Osteoblast (primary cell): ENCODE measurements around the gene IL22RA2. TPM values are rescaled to one million over a fixed set of nuclear protein-coding genes. Genes with fewer than 3 reads are reported as not detected.
A peak's percentile ranks its signal among the peaks of the same experiment; 100 is the strongest.

Source experiments
- DNase-seq: peaks from one replicate; pipeline ENCODE4 v3.0.0; 2011; ENCODE audit warnings: low spot score, mixed read lengths; ENCODE audit not compliant: insufficient read length; ENCODE audit errors: missing footprints
- H2AFZ ChIP-seq: 2 replicates; pipeline ENCODE4 v1.6.0; 2011; ENCODE audit warnings: mild to moderate bottlenecking, low read length
- H3K27ac ChIP-seq: 2 replicates; pipeline ENCODE4 v1.5.1; 2011; ENCODE audit warnings: mild to moderate bottlenecking, low read depth, low read length, moderate library complexity
- H3K27me3 ChIP-seq: 2 replicates; pipeline ENCODE4 v1.6.0; 2012; ENCODE audit warnings: mild to moderate bottlenecking, control low read depth, inconsistent platforms, low read length, moderate library complexity; ENCODE audit not compliant: insufficient read depth
- H3K36me3 ChIP-seq: 2 replicates; pipeline ENCODE4 v1.5.1; 2011; ENCODE audit warnings: mild to moderate bottlenecking, low read length, control low read depth, moderate library complexity; ENCODE audit not compliant: insufficient read depth
- H3K4me1 ChIP-seq: 2 replicates; pipeline ENCODE4 v1.5.1; 2011; ENCODE audit warnings: mild to moderate bottlenecking, low read length, control low read depth, moderate library complexity; ENCODE audit not compliant: insufficient read depth
- H3K4me2 ChIP-seq: 2 replicates; pipeline ENCODE4 v1.6.0; 2011; ENCODE audit warnings: mild to moderate bottlenecking, low read length; ENCODE audit not compliant: insufficient read depth
- H3K4me3 ChIP-seq: fragments of 200-600 bp; sonication (generic); 3 replicates; pipeline ENCODE4 v1.5.1; 2012; ENCODE audit warnings: mild to moderate bottlenecking, low read length, inconsistent platforms; ENCODE audit not compliant: insufficient read depth
- H3K79me2 ChIP-seq: 2 replicates; pipeline ENCODE4 v1.6.0; 2012; ENCODE audit warnings: mild to moderate bottlenecking, low read length, control low read depth, inconsistent platforms; ENCODE audit not compliant: insufficient read depth
- H3K9me3 ChIP-seq: 2 replicates; pipeline ENCODE4 v1.5.1; 2011; ENCODE audit warnings: low read depth, low read length, control low read depth
- H4K20me1 ChIP-seq: 2 replicates; pipeline ENCODE4 v1.6.0; 2012; ENCODE audit warnings: mild to moderate bottlenecking, low read length, control low read depth; ENCODE audit not compliant: insufficient read depth
- CTCF ChIP-seq: IDR thresholded peaks from 2 replicates; pipeline ENCODE4 v1.5.1; 2011; ENCODE audit warnings: mild to moderate bottlenecking, low read depth, low read length, moderate library complexity; ENCODE audit errors: extremely low read depth
- total RNA-seq: library from RNA; depleted of rRNA; stranded (reverse); fragments of >200 nt; gene quantifications from 2 replicates; pipeline ENCODE4 v1.2.3, GENCODE V29; 2012

IL22RA2 gene
- total RNA-seq, 1 donor: not detected

- no peak for TF ChIP-seq CTCF
- no peak for DNase-seq
- Histone ChIP-seq H3K9me3 (peaks cover 6% of the 10 kb centered on the region), H3K4me2 (no peak overlapping the region), H3K27me3 (no peaks in the 10 kb centered on the region), H2AFZ (no peak overlapping the region), H3K4me1 (no peaks in the 10 kb centered on the region), H4K20me1 (no peaks in the 10 kb centered on the region), H3K79me2 (no peaks in the 10 kb centered on the region), H3K4me3 (no peak overlapping the region), H3K36me3 (no peaks in the 10 kb centered on the region), H3K27ac (no peak overlapping the region)
Observed at GRCh38 chr6:137191236-137191635, 17.8 kb upstream of the IL22RA2 start.

GRCh38 chr6:137190583-137191094 is 17.2 kb upstream of the IL22RA2 start:
- Histone ChIP-seq H3K4me1 (no peaks in the 10 kb centered on the region), H3K9me3 (peaks cover 6% of the 10 kb centered on the region), H3K27ac (no peak overlapping the region), H4K20me1 (no peaks in the 10 kb centered on the region), H3K4me2 (no peak overlapping the region), H3K36me3 (no peaks in the 10 kb centered on the region), H3K27me3 (no peaks in the 10 kb centered on the region), H2AFZ (no peak overlapping the region), H3K79me2 (no peaks in the 10 kb centered on the region), H3K4me3 (no peak overlapping the region)
- no peak for TF ChIP-seq CTCF
- DNase-seq: no peak

GRCh38 chr6:137188855-137189254 is 15.4 kb upstream of the IL22RA2 start:
- Histone ChIP-seq H4K20me1 (no peaks in the 10 kb centered on the region), H2AFZ (no peak overlapping the region), H3K36me3 (no peaks in the 10 kb centered on the region), H3K4me2 (no peak overlapping the region), H3K9me3 (peaks cover 11% of the 10 kb centered on the region), H3K4me1 (no peaks in the 10 kb centered on the region), H3K79me2 (no peaks in the 10 kb centered on the region), H3K27me3 (no peaks in the 10 kb centered on the region), H3K27ac (no peak overlapping the region), H3K4me3 (no peak overlapping the region)
- no peak for TF ChIP-seq CTCF
- peak; percentile 29 for DNase-seq

- Histone ChIP-seq H2AFZ (no peak overlapping the region), H3K4me2 (no peak overlapping the region), H3K4me1 (no peaks in the 10 kb centered on the region), H3K27ac (no peak overlapping the region), H3K36me3 (no peaks in the 10 kb centered on the region), H3K9me3 (peaks cover 11% of the 10 kb centered on the region), H3K27me3 (no peaks in the 10 kb centered on the region), H3K4me3 (no peak overlapping the region), H4K20me1 (no peaks in the 10 kb centered on the region), H3K79me2 (no peaks in the 10 kb centered on the region)
- no peak for DNase-seq
- TF ChIP-seq CTCF: no peak
Observed at GRCh38 chr6:137185290-137185689, 11.8 kb upstream of the IL22RA2 start.
